GM21825 (cell line): ENCODE results near the gene AIDA.
"Not testable (repeated sequence)": the region's sequence is repeated elsewhere in the genome, so short reads cannot be mapped to it uniquely, and the experiment has no call there.

ENCODE experiments used
- ATAC-seq: cut with Tn5 transposase; IDR thresholded peaks from one replicate; pipeline ENCODE4 v1.9.1; 2021; ENCODE audit warnings: mild to moderate bottlenecking, moderate library complexity; ENCODE audit not compliant: unreplicated experiment

Gene AIDA

DNA sequence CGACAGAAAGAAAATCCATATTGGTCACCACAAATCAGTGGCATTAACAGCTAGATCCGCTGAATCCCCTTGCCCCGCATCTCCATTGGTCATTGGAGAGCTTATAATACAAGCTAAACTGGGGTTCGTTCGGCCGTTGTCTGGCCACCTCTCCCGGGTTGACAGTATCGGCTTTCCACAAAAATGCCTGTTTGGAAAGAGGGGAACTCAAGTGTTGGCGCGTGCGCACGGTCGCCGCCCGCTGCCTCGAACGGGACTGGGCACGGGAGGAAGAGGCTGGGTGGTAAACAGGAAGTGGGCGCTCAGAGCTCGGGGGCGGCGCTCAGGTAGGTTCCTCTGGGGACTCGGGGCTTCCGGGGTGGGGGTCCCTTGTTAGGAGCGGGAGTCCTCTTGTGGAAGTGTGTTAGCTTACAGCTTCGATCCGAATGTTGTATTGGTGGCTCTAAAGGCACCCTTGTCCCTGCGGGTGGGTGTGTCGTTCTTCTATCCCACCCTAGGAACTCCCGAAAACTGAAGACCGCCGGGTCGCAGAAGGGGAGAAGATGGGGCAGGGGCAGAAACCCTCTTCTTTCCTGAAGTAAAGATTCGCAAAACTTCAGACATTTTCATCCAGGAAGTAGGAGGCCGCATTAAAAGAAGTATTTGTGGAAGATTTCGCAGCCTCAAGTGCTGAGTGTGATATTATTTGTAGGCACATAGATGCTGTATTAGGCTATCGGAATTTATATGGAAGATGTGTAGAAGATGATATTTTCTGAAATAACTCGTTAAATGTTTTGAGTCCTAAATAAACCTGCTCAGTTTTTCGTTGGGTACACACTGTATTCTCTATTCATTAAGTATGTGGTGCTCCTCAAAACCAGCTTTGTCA is 1.0 kb upstream of the AIDA start:
- ATAC-seq: peak; percentile 76

DNA sequence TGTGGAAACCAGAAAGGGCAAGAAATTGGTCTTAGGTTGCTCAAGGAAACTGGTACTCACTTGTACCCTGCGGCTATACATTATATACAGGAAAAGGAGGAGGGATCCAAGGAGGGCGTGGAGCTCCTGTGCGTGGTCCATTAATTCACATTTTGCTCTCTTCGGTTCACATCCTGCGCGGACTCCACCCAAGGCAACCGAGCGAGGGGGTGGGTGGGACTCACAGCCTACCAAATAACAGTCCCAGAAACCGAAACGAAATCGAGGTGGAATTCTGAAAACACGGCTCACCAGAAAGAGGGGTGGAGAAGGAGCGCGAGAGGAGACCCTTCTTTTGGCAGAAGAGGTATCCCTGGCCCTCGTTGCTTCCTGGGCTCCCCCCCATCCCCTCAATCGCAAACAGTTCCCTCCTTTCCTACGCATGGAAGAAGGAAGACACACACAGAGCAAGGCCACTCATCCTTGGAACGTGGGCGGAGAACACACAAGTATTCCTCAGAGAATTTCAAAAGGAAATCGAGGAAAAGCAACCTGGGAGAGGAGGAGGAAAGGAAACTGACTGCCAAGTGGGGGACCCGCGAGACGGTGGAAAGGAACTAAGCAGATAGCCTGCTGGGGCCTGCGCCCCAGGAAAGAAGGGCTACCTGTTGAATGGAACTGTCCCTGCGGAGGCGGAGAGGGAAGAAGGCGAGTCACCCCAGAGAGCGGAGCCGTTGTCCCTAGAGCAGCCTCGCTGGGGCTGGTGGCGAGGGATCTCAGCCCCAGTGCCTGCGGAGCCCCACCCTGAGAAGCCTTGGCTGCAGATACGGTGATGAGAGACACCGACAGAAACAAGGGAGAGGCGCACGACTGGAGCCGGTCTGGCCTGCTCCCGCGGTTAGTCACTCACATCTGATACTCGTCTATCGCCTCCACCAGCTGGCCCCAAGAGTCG is 705 bp downstream of the AIDA start:
- ATAC-seq: peak; percentile 29

DNA sequence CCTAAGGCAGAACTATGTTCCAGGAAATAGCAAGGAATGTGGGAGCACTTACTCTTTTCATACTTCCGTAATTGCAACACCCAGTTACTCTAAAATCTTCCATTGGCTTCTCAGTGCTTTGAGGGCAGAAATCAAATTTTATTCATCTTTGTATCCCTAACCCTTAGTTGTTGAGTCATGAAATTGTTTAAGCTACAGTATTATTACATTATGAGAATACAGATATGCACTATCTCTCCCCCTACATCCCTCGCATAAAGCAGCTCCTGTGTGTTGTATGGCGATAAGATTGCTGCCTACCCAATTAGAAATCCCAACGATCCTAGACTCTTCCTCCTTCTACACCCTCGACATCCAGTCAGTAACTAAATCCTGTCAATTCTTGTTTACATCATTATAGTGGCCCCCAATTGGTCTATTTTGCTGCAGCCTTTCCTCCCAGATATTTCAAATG is 2.6 kb downstream of the AIDA start:
- no peak for ATAC-seq

DNA sequence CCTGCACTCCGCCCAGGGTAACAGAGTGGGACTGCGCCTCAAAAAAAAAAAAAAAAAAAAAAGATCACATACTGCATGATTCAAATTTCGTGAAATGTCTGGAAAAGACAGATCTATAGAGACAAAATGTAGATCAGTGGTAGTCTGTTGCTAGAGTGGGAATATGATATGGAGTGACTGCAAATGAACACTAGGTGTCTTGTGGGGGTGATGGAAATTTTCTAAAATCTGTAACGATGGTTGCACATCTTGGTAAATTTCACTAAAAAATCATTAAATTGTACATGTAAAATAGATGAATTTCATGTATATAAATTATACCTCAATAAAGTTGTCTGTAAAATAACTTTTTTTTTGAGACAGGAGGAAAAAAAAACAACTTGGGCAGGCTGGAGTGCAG is 5.5 kb downstream of the AIDA start:
- ATAC-seq: no peak

DNA sequence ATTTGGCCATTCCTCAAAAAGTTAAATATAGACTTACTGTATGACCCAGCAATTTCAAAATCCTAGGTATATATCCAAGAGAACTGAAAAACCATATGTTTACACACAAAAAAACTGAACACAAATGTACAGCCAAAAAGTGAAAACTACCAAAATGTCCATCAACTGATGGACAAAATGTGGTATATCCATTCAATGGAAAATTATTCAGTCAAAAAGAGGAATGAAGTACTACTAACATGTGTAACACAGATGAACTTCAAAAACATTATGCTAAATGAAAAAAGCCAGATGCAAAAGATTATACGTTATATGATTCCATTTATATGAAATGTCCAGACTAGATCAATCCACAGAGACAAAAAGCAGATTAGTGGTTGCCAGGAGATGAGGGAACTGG is 8.0 kb downstream of the AIDA start:
- ATAC-seq: no peak

DNA sequence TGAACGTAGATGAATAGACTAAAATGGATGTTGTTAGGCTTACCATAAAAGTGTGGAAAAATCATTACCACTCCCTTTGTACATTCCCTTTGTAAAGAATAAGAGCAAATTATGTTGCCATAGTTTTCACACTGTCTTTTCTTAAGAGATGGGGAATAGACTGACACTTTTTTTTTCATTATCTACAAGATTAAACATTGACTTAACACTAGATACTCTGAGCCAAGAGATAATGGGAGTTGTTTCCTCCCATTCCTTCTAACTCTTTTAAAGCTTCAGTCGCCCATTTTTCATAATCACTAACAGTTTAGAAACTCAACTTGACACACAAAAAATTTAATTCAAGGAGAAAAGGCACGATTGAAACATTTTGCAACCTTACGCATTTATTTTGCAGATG is 10.1 kb downstream of the AIDA start:
- no peak for ATAC-seq

DNA sequence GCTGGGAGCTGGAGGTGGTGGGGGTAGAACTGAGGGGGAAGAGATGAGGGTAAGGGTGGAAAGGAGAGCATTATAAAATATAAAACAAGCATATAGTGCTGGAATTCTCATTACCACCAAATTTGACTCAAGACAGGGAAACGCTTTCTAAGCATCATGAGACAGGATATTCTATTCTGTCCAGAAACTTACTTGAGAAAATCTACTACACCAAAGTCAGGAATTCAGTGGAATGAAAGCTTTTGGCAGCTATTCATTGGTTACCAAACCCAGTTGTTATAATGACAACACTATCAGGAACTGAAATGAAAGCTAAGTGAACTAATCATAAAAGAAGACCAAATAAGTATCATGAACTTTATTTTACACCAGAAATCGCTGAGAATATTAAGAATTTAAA is 14.5 kb downstream of the AIDA start:
- ATAC-seq: no peak

DNA sequence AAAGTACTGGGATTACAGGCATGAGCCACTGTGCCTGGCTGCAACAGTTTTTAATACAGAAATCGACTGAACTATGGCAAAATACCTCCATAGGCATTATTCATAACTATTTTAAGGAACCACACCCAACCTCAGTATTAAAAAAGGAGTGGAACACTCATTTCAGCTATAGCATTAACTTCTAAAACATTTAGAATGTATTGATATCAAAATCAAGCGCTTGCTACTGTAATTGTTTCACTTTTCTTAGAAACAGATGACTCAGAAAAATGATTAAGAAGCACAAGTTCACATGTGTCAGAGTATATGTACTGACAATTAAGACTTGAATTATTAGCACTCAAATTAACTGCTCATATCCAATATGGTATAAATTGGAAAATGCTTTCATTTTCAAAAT is 15.1 kb downstream of the AIDA start:
- no peak for ATAC-seq

DNA sequence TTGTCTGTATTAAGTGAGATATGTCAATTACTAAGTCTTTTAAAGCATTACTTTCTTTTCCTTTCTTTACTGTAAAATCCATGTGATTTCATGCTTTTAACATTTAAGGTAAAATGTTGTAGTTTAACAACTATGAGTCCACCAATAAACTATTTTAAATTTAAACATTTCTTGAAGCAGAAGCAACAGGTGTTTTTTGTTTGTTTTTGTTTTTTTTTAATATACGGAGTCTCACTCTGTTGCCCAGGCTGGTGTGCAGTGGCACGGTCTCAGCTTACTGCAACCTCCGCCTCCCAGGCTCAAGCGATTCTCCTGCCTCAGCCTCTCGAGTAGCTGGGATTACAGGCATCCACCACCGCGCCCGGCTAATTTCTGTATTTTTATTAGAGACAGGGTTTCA is 15.6 kb downstream of the AIDA start:
- no peak for ATAC-seq

DNA sequence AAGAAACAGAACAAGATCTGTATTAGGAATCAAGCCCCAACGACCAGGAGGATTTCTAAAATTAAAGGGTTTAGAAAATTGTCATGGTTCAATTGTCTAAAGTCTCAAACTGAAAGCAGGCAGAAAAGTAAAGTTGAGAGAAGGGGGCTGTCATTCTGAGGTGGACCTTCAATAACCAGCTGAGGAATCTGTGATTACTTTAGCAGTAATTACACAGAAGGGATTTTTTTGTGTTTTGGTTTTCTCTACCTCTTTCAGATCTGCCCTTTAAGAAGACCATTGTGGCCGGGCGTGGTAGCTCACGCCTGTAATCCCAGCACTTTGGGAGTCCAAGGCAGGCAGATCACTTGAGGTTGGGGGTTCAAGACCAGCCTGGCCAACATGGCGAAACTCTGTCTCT is 17.4 kb downstream of the AIDA start:
- no peak for ATAC-seq

DNA sequence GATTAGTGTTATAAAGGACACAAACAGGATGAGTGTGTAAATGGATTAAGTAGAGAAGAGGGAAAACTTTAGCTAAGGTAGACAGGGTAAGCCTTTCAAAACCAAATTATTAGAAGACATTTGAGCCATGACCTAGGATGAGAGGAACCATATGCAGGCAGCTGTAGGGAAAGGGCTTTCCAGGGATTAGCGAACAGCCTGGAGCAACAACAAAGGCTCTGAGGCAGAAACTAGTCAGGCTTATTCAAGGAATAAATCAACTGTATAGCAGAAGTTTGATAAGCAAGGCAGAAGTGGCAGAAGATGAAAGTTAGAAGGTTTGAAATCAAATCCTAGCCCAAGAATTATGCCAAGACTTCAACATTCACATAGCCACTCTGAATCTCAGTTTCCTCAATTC is 21.3 kb downstream of the AIDA start:
- no peak for ATAC-seq

DNA sequence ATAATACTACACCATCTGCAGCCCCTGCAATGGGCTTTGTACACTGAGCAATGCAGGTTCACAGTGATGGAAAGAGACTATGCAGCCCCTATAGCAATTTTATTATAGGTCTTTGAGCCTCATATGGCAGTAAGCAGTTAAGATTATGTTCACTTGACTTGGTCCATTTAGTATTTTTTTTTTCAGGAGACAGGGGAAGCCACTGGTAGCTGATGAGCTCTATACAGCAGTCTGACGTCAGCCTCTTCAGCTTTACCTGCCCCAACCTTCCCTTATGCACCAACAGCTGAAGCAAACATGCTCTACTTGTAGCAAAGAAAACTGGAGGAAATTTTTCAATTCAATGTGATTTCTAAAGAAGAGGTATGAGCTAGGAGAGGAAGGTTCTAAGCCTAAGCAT is 32.2 kb downstream of the AIDA start:
- ATAC-seq: no peak

DNA sequence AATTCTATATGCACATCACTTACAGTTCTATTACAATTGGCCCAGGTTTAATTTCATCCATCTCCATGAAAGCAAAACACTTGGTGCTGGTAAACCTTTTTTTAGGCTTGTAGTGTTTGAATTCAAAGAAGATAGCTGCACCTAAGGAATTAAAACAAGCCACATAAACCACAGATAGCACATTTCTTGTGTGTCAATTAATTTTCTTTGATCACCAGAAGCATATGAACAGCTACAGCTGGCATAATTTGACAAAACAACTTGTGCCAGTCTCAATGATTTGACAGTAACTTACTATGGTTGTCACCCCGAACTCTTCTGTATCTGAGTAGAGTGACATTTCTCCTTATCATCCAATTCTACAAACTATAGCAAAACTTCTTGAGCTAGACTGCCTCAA is 42.2 kb downstream of the AIDA start:
- ATAC-seq: no peak

DNA sequence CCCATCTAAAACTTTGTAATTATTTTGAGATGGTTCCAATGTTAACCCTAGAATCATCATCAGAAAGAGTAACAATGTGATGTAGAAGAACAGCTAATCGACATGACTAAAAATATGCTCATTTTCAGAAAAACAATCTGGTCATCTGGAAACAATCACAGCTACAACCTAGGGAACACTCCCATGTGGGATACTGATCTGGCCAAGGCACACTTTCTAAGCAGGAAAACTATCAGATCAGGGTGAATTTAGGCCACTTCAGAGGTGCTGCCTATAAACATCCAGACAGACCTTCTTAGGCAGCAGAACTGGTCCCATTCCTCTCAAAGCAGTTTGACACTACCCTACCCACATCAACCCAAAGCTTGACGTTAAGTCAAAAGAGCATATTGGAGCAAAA is 43.2 kb downstream of the AIDA start:
- ATAC-seq: not testable (repeated sequence)

DNA sequence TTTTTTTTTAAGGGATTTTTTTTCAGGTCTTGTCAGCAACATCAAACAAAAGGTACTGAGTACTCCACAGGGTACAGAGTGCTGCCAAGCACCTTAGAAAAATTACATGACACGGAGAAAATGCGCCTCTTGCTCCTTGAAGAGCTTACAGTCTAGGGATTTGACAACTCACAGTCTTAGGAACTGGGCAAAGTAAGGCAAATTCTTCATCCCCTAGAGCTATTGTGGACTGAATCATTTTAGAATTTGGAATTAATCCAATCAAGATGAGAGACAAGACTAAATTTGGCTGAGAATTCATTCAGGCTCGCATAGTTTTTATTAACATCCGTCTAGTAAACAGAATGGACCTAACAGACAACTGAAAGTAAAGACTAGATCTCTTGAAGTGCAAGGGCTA is 44.1 kb downstream of the AIDA start:
- ATAC-seq: not testable (repeated sequence)

DNA sequence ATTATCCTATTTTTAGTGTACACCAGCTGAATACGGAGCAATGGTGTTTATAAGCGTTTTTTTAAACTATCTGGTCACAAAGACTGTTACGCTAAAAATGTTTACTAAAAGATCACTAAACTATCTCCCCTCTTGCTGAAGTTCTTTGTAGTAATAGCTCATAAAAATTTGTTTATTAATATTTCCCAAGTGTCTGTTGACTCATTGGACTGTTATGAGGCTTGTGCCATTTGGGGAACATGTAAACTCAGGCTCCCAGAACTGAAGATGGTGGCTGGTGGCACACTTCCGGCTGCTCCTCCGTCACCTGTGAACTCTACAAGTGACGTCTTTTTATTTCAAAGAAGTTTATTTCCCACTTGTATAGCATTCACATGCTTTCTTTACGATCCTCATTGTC is 46.3 kb downstream of the AIDA start:
- ATAC-seq: no peak

DNA sequence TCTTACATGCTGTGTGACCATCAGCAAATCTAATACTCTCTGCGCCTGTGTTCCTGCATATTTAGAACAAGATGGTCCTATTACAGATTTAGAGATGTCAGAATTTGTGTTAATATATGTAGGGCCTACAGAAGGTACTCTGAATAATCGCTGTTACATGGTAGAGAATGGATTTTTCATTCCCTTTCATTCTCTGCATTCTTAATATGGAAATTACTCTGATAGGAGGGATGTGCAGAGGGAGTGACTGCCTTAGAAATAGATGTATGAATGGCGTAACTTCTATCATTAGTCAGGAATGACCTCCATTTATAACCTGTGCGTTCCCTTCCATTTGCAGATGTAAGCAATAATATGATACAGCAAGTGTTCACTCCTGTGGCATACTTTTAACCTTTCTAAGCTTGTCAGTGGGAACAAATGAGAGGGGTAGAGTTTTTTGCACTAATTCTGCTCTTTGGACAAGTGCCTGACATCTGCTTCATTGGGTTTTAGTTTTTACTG is 48.8 kb downstream of the AIDA start:
- ATAC-seq: no peak

DNA sequence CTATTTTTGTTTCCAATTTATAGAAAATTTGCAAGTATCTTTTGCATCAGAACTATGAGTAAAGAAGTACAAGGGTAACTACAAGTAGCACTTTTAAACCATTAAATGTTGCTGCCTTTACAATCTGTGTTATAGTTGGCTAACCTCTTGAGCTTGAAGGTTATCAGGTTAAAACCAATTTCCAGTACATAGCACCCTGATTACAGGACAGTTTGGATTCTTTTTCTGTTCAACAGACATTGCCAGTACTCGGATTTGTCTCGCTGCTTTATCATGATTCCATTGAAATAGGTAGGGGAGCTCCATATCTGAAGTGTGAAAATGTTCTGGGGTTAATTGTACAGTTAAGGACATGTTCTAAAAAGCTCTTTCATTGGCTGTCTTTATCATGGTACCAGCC is 54.4 kb downstream of the AIDA start:
- ATAC-seq: no peak

DNA sequence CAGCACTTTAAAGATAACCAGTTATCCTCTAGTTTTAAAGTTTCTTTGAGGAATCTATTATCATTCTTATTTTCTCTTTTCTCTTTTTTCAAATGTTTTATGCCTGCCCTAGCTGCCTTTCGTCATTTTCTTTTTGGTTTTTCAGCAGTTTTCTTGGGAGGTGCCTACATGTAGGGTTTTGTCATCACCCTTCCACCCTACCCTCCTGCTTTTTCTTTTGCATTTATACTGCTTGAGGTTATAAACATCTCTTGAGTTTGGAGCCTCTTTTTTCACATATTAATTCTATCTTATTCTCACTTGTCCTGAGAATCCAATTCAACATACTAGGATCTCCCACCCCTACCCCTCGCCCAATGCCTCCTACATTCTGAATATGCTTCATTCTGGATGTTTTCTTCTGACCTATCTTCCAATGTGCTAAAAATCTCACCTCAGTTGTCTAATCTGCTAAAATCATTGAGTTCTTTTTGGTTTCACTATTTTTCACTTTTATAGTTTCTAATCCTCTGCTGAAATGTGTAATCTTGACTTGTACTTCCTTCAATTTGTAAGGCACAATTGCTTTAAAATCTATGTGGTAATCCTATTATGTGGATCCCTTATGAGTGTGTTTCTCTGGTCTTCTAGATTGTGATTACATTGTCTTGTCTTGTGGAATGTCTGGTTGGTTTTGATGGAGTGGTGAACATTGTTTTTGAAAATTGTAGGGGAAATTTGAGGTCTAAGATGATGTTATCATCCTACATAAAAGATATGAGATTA is 55.7 kb downstream of the AIDA start:
- ATAC-seq: no peak

DNA sequence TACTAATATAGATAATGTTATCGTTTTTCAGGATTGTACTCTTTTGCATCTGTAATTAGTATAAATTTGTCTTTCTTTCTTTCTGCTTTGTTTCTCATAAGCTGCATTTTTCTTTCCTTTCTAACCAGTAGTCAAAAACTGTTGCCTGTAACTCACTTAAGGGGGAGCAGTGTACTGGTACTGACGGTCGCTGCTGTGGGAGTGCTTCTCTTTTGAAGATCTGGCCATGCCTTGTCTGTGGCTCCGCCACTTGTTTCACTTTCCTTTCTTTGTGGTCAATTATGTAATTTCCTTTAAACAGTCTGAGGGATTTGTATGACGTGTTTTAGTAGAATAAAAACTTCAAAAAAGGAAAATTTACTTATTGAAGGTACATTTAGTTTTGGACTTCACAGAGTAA is 57.4 kb downstream of the AIDA start:
- ATAC-seq: peak; percentile 95
